ENCODE measurements around the gene ESRRA. TPM values are rescaled to one million over a fixed set of nuclear protein-coding genes. Genes with fewer than 3 reads are reported as not detected.

Gene ESRRA
- total RNA-seq, 1 experiment from 2014 or later = 16.0 TPM

DNA sequence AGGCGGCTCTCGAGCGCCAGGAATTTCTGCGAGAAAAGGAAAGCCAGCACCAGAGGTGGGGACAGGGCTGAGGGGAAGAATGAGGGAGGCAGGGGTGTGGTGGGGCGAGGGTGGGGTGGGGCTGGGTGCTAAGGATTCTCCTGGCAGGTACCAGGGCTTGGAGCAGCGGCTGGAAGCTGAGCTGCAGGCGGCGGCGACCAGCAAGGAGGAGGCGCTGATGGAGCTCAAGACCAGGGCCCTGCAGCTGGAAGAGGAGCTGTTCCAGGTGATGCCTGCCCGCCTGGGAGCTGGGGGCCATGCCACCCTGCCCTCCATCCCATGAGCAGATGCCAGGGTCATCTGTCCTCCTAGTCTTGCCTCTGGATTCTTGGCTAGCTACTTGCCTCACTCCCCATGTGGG, 44.1 kb downstream of the ESRRA start:
- no peaks in the 10 kb centered on the region for H3K9me3 ChIP-seq (ENCODE audit: low read length)
- H3K9me2 ChIP-seq (replicated peaks; ENCODE audit: insufficient read depth, low read length) = no peaks in the 10 kb centered on the region
- no peak overlapping the region for H3K27ac ChIP-seq (ENCODE audit: low read length)
- H4K20me1 ChIP-seq (ENCODE audit: insufficient read depth, low read depth, low read length) = no peaks in the 10 kb centered on the region
- H3K27me3 ChIP-seq (ENCODE audit: low read length) = no peaks in the 10 kb centered on the region
- no peak overlapping the region for H3K4me2 ChIP-seq (ENCODE audit: low read depth, low read length, poor library complexity, severe bottlenecking)
- no peak overlapping the region for H3K9ac ChIP-seq (ENCODE audit: low read length)
- DNase-seq = no peak
- peaks cover 2% of the 10 kb centered on the region; the same call in 1 of the 2 replicates for H3K36me3 ChIP-seq (ENCODE audit: insufficient read depth, low read length)
- H3K79me2 ChIP-seq (ENCODE audit: low read length) = no peaks in the 10 kb centered on the region
- no peak overlapping the region for H2AFZ ChIP-seq (ENCODE audit: low read length)
- no peak overlapping the region for H3K4me3 ChIP-seq (ENCODE audit: low read length)
- peaks cover 4% of the 10 kb centered on the region for H3K4me1 ChIP-seq (ENCODE audit: low read length)

- H3K4me1 ChIP-seq (ENCODE audit: low read length) = peaks cover 16% of the 10 kb centered on the region
- no peaks in the 10 kb centered on the region for H4K20me1 ChIP-seq (ENCODE audit: insufficient read depth, low read depth, low read length)
- H3K9me3 ChIP-seq (ENCODE audit: low read length) = no peaks in the 10 kb centered on the region
- no peaks in the 10 kb centered on the region for H3K27me3 ChIP-seq (ENCODE audit: low read length)
- no peak overlapping the region for H2AFZ ChIP-seq (ENCODE audit: low read length)
- no peak overlapping the region for H3K4me3 ChIP-seq (ENCODE audit: low read length)
- no peak overlapping the region for H3K4me2 ChIP-seq (ENCODE audit: low read depth, low read length, poor library complexity, severe bottlenecking)
- no peak overlapping the region for H3K27ac ChIP-seq (ENCODE audit: low read length)
- H3K9me2 ChIP-seq (replicated peaks; ENCODE audit: insufficient read depth, low read length) = no peaks in the 10 kb centered on the region
- 0 out of 2 replicates have a peak, but pooled peaks cover 4% of the 10 kb centered on the region for H3K36me3 ChIP-seq (ENCODE audit: insufficient read depth, low read length)
- DNase-seq = no peak
- H3K9ac ChIP-seq (ENCODE audit: low read length) = no peak overlapping the region
- no peaks in the 10 kb centered on the region for H3K79me2 ChIP-seq (ENCODE audit: low read length)
Measured at GRCh38 chr11:64351136-64351631, 45.9 kb downstream of the ESRRA start.

DNA sequence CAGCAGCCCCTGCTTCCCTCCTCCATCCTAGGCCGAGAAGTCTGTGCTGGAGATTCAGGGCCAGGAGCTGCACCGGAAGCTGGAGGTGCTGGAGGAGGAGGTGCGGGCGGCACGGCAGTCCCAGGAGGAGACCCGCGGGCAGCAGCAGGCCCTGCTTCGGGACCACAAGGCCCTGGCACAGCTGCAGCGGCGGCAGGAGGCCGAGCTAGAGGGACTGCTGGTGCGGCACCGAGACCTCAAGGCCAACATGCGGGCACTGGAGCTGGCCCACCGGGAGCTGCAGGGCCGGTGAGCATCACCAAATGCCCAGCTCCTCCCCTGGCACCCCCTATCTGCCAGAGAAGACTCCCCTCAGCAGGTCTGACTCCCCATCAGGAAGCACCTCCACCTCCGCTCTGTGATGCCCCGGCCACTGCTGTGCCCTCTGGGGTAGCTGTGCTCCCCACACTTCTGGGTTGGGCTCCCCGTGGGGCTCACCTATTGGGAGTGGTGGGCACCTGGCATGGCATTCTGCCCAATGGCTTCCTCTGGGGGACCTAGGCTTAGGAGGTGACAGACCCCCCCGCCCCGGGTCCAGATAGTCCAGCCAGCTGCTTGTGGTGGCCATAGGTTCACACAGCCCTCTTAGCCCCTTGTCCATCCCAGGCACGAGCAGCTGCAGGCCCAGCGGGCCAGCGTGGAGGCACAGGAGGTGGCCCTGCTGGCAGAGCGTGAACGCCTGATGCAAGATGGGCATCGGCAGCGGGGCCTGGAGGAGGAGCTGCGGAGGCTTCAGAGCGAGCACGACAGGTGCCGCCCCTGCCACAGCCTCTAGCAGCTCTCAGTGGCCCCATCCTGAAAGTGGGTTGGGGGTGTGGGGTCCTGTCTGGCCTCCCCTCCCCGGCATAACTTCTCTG, 47.0 kb downstream of the ESRRA start:
- no peak overlapping the region for H3K9ac ChIP-seq (ENCODE audit: low read length)
- no peak overlapping the region for H2AFZ ChIP-seq (ENCODE audit: low read length)
- no peak overlapping the region for H3K4me3 ChIP-seq (ENCODE audit: low read length)
- 0 out of 2 replicates have a peak, but pooled peaks cover 4% of the 10 kb centered on the region for H3K36me3 ChIP-seq (ENCODE audit: insufficient read depth, low read length)
- H4K20me1 ChIP-seq (ENCODE audit: insufficient read depth, low read depth, low read length) = no peaks in the 10 kb centered on the region
- DNase-seq = no peak
- H3K4me1 ChIP-seq (ENCODE audit: low read length) = peaks cover 24% of the 10 kb centered on the region
- H3K9me3 ChIP-seq (ENCODE audit: low read length) = no peaks in the 10 kb centered on the region
- H3K27me3 ChIP-seq (ENCODE audit: low read length) = no peaks in the 10 kb centered on the region
- no peak overlapping the region for H3K27ac ChIP-seq (ENCODE audit: low read length)
- no peak overlapping the region for H3K4me2 ChIP-seq (ENCODE audit: low read depth, low read length, poor library complexity, severe bottlenecking)
- H3K9me2 ChIP-seq (replicated peaks; ENCODE audit: insufficient read depth, low read length) = no peaks in the 10 kb centered on the region
- H3K79me2 ChIP-seq (ENCODE audit: low read length) = no peaks in the 10 kb centered on the region

DNA sequence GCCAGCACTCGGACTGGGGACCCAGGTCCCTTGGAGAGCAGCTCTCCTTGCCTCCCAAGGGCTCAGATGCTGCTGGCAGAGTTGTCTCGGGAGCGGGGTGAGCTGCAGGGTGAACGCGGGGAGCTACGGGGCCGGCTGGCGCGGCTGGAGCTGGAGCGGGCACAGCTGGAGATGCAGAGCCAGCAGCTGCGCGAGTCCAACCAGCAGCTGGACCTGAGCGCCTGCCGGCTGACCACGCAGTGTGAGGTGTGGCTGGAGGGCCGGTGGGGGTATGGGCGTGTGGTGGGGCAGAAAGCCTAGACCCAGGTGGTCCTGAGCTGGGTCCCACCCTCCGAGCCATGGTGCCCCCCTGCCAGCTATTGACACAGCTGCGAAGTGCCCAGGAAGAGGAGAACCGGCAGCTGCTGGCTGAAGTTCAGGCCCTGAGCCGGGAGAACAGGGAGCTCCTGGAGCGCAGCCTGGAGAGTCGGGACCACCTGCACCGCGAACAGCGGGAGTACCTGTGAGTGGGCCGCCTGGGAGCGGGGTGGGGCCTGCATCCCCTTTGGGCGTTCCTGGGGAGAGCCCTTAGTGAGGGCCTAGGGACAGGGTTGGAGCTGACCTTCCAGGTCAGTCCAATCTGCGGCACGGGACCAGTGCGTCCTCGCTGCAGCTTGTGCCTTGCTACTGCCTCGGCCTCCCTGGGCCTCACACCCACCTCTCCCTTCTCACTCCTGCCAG, 47.8 kb downstream of the ESRRA start:
- 0 out of 2 replicates have a peak, but pooled peaks cover 4% of the 10 kb centered on the region for H3K36me3 ChIP-seq (ENCODE audit: insufficient read depth, low read length)
- no peak overlapping the region for H3K9ac ChIP-seq (ENCODE audit: low read length)
- H3K9me3 ChIP-seq (ENCODE audit: low read length) = no peaks in the 10 kb centered on the region
- no peak overlapping the region for H3K4me3 ChIP-seq (ENCODE audit: low read length)
- no peak overlapping the region for H3K4me2 ChIP-seq (ENCODE audit: low read depth, low read length, poor library complexity, severe bottlenecking)
- H3K79me2 ChIP-seq (ENCODE audit: low read length) = no peaks in the 10 kb centered on the region
- H4K20me1 ChIP-seq (ENCODE audit: insufficient read depth, low read depth, low read length) = no peaks in the 10 kb centered on the region
- H3K27ac ChIP-seq (ENCODE audit: low read length) = no peak overlapping the region
- no peak overlapping the region for H2AFZ ChIP-seq (ENCODE audit: low read length)
- DNase-seq = no peak
- peaks cover 33% of the 10 kb centered on the region for H3K4me1 ChIP-seq (ENCODE audit: low read length)
- no peaks in the 10 kb centered on the region for H3K9me2 ChIP-seq (replicated peaks; ENCODE audit: insufficient read depth, low read length)
- H3K27me3 ChIP-seq (ENCODE audit: low read length) = no peaks in the 10 kb centered on the region

DNA sequence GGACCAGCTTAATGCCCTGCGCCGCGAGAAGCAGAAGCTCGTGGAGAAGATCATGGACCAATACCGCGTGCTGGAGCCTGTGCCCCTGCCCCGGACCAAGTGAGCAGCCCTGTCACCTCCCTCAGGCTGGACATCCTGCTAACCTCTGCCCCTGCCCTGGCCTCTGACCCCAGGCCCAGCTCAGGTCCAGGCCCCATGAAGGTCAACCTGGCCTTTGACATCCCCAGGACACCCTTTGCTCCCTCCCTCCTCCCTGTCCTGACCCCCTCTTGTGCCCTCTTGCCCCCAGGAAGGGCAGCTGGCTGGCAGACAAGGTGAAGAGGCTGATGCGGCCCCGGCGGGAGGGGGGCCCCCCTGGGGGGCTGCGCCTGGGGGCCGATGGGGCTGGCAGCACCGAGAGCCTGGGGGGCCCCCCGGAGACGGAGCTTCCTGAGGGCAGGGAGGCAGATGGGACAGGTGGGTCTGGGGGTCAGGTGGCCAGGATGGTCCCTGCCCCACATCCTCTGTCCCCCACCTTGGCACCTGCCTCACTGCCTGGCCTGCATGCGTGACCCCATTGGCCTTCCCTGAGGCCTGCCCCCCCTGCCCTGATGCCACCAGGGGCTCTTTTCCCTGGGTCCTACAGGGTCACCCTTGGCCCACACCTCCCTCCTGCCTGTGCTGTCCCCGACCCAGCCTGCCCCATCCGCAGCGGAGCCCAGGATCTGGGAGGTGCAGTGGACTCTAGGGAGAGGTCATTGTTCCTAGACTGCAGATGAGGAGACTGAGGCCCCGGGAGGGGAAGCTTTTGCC, 48.6 kb downstream of the ESRRA start:
- Histone ChIP-seq H3K4me2 (ENCODE audit: low read depth, low read length, poor library complexity, severe bottlenecking) (no peak overlapping the region), H3K36me3 (ENCODE audit: insufficient read depth, low read length) (0 out of 2 replicates have a peak, but pooled peaks cover 4% of the 10 kb centered on the region), H3K9me2 (replicated peaks; ENCODE audit: insufficient read depth, low read length) (no peaks in the 10 kb centered on the region), H3K4me1 (ENCODE audit: low read length) (peaks cover 39% of the 10 kb centered on the region), H3K79me2 (ENCODE audit: low read length) (no peaks in the 10 kb centered on the region), H3K27ac (ENCODE audit: low read length) (no peak overlapping the region), H3K4me3 (ENCODE audit: low read length) (no peak overlapping the region), H3K9me3 (ENCODE audit: low read length) (no peaks in the 10 kb centered on the region), H3K27me3 (ENCODE audit: low read length) (no peaks in the 10 kb centered on the region), H2AFZ (ENCODE audit: low read length) (no peak overlapping the region), H3K9ac (ENCODE audit: low read length) (no peak overlapping the region), H4K20me1 (ENCODE audit: insufficient read depth, low read depth, low read length) (no peaks in the 10 kb centered on the region)
- no peak for DNase-seq

DNA sequence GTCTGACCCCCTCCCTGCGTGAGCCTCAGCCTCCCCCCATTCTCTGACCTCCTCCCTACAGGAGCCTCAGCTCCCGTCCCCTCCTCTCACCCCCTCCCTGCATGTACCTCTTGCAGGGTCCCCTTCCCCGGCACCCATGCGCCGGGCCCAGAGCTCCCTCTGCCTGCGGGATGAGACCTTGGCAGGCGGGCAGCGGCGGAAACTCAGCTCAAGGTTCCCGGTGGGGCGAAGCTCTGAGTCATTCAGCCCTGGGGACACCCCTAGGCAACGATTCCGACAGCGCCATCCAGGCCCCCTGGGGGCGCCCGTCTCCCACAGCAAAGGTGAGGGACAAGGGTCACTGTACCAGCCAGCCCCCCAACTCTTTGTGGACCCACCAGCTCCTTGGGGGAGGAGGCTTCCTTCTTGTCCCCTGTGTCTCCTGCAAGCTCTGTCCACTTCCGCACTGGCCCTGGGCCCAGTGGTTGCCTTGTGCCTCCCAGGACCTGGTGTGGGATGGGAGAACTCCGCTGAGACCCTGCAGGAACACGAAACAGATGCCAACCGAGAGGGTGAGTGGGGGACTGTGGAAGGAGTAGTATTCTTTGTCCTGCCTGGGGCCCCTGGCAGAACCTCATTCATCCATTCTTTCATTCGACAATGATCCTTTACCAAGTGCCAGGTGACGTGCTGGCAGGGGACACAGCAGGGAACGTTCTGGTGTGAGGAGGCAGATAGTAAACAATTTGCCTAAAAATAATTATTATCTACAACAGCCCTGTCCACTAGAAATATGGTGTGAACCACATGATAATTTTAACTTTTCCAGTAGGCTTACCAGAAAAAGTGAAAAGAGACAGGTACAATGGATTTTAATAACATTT, 50.0 kb downstream of the ESRRA start:
- Histone ChIP-seq H4K20me1 (ENCODE audit: insufficient read depth, low read depth, low read length) (peaks cover 4% of the 10 kb centered on the region; the same call in 1 of the 2 replicates), H3K9ac (ENCODE audit: low read length) (peak overlapping the region; percentile 51), H3K9me2 (replicated peaks; ENCODE audit: insufficient read depth, low read length) (no peaks in the 10 kb centered on the region), H3K79me2 (ENCODE audit: low read length) (peaks cover 3% of the 10 kb centered on the region; the same call in 1 of the 2 replicates), H3K27ac (ENCODE audit: low read length) (peak overlapping the region; percentile 76), H3K4me3 (ENCODE audit: low read length) (no peak overlapping the region), H3K9me3 (ENCODE audit: low read length) (no peaks in the 10 kb centered on the region), H3K4me2 (ENCODE audit: low read depth, low read length, poor library complexity, severe bottlenecking) (peak overlapping the region; percentile 11), H2AFZ (ENCODE audit: low read length) (no peak overlapping the region), H3K36me3 (ENCODE audit: insufficient read depth, low read length) (0 out of 2 replicates have a peak, but pooled peaks cover 4% of the 10 kb centered on the region), H3K4me1 (ENCODE audit: low read length) (peaks cover 51% of the 10 kb centered on the region), H3K27me3 (ENCODE audit: low read length) (no peaks in the 10 kb centered on the region)
- DNase-seq = peak; percentile 91
